ENCODE results near the gene RHBDD3.

Gene RHBDD3

DNA sequence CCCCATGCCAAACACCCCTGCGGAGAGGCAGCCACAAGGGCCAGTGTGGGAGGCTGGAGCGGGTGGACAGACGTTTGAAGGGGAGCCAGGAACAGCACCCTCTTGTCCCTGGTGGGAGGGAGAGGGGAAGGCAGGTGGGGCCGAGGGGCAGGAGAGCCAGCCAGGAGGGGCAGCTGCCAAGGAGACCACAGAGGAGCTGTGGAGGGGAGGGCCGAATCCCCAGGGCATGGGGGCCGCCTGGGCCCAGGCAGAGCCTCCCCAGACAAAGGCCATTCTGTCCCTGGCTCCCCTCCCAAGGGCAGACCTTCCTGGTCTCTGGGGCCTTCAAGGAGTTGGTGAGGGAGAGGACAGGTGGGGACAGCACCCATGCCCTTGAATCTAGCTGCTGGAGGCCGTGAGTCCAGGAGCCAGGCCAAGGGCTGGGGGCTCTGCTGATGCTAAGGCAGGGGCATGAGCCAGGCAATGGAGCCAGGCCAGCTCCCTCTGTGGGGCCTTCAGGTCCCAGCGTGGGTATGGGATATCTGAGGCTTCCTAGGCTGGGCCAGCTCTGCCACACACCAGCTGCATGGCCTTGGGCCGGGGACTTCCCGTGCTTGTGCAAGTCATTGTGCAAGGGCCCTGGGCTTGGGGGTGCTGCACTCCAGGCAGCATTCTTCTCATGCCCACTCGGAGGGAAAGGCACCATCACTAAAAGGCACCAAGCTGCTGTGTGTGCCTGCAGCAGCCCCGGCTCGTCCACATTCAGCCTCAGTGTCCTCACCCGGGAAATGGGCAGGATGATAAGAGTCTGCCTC, 50.7 kb downstream of the RHBDD3 start:
- no peak for ATAC-seq

DNA sequence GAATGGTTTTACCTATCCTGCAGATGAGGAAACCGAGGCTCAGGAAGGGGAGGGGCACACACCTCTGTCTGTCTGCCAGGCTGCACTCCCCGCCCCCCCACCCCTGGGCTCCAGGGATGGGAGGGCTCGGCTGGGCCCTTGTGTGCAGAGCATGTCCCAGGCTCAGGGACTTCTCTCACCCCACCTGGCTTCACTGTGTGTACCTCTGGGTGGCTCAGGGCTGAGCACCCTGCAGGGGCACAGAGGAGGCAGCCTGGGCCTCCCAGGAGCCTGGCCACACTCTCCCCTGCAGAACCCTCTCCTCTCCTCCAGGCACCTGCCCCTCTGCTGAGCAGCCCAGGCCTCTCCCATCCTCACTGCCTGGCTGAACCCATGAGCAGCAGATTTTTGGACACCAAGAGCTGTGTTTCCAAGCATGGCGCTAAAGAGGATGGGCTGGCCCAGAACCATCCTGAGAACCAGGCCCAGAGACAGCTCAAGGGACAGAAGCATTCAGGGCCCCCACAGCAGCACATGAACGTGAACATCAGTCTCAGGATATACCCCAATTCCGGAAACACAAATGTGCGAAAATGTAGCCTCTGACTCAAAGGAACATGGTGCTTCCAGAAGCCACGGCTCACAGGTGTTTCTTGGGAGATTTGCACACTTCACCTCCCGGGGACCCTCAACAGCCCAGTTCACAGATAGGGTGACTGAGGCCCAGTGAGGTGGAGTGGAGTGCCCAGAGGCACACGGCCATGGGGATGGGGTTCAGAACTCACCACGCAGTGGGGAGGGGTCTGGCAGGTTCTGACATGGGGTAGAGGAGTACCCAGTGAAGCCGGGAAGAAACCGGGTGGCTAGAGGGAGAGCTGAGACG, 51.5 kb downstream of the RHBDD3 start:
- no peak for ATAC-seq

DNA sequence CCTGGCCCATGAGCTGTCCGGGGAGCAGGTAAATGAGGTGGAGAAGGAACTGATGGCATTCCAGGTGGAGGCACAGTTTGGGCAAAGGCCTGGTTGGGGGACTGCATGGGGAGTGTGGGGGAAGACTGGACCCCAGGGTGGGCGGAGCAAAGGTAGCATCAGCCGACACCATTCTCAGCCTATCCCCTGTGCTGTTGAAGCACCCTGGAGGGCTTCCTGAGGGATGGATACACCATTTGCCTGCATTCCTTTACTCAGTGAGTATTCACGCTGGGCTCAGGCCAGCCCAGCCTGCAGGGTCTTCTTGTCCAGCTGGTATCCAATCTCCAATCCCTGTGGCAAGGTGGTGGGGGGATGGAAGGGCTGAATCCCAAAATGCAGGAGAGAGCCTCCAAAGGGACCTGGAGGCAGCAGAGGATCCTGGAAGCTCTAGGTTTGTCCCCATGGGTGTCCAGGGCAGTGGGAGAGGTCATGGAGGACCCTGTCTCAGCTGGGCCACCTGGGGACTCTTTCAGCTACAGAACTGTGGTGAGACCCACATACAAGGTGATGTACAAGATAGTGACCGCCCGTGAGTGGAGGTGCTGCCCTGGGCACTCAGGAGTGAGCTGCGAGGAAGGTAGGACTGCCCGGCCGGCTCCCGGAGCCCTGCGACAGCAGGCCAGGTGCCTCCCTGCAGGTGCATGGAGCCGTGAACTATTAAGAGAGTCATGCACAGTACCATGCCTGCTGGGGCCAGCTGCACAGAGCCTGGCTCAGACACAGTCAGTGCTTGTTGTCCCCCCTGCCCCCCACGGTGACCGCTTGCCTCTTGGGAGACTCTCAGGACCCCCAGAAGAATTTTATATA, 52.5 kb downstream of the RHBDD3 start:
- no peak for ATAC-seq

DNA sequence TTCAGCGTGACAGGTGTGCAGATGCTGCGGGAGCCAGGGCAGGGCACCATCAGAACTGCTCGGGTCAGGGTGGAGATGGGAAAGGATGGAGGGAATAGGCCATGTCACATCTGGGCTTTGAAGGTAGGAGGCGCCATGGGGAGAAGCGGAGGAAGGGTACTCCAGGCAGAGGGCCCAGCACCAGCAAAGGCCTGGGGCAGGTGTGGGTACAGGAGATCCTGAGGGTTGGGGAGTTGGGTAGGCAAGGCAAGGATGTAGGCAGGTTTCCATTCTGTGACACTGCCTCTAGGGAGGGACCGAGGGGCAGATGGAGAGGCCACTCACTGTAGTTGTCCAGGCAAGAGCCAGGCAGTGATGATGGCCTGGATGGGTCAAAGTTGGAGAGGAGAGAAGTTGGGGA, 53.5 kb downstream of the RHBDD3 start:
- ATAC-seq = no peak

- no peak for ATAC-seq
These were observed 54.3 kb downstream of the RHBDD3 start for GRCh38 chr22:29213493-29213892.

- ATAC-seq = no peak
These were observed 55.0 kb downstream of the RHBDD3 start for GRCh38 chr22:29212743-29213142.

GRCh38 chr22:29211466-29211865, 56.3 kb downstream of the RHBDD3 start:
- ATAC-seq = no peak

DNA sequence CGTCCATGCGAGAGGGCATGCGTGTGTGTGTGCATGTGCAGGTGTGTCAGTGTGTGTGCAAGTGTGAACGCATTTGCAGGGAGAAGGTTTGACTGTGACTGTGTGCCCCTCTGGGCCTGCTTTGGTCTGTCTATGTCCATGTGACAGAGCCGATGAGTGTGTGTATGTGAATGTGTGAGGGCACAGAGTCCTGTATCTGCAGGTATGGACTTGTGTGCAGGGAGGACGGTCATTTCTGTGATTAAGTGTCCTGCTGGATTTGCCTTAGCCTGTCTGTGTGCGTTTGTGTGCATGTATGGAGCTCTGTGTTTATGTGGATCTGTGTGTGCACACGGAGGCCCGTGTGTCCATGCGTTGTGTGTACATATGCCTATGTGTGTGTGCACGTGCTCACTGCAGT, 56.7 kb downstream of the RHBDD3 start:
- no peak for ATAC-seq
